Endothelial cell of umbilical vein (primary cell): ENCODE measurements around the gene ETFBKMT. TPM values are rescaled to one million over a fixed set of nuclear protein-coding genes. Genes with fewer than 3 reads are reported as not detected.

Experiments
- polyA plus RNA-seq, 4 experiments: library from polyadenylated mRNA; depleted of rRNA in 3 of 4; stranded (reverse) in 3 of 4; unstranded in 1 of 4; fragments of >200 nt; gene quantifications; 2 replicates each; pipeline versions ENCODE4 v1.2.1 to v1.2.3, GENCODE V29; 2011 to 2012; ENCODE audit warnings: missing spikeins in 1 of 4
- total RNA-seq: library from RNA; stranded (reverse); gene quantifications from 2 replicates; pipeline ENCODE4 v1.2.3, GENCODE V29; 2021

ETFBKMT gene
- total and polyA plus RNA-seq, 2 donors (not counting 3 experiments of a cell fraction or from before 2014, with no cell fraction given): 1.4 to 3.1 TPM

Other genes starting within 250 kb of the ETFBKMT start
- gene DENND5B, start 68.6 kb upstream of the ETFBKMT start, total RNA-seq: 18.3 and 22.0 TPM in 2 replicates
- 7.8 and 10.3 TPM in 2 replicates for gene DENND5B, start 68.6 kb upstream of the ETFBKMT start, polyA plus RNA-seq
- 8.5 and 11.8 TPM in 2 replicates for gene AMN1, start 69.3 kb downstream of the ETFBKMT start, total RNA-seq
- 11.3 and 18.0 TPM in 2 replicates for gene AMN1, start 69.3 kb downstream of the ETFBKMT start, polyA plus RNA-seq